ENCODE results near the gene NKD2. TPM values are rescaled to one million over a fixed set of nuclear protein-coding genes. Genes with fewer than 3 reads are reported as not detected.

Gene NKD2
- total and polyA plus RNA-seq, 2 experiments from 2014 or later, result 1.4 to 9.1 TPM

DNA sequence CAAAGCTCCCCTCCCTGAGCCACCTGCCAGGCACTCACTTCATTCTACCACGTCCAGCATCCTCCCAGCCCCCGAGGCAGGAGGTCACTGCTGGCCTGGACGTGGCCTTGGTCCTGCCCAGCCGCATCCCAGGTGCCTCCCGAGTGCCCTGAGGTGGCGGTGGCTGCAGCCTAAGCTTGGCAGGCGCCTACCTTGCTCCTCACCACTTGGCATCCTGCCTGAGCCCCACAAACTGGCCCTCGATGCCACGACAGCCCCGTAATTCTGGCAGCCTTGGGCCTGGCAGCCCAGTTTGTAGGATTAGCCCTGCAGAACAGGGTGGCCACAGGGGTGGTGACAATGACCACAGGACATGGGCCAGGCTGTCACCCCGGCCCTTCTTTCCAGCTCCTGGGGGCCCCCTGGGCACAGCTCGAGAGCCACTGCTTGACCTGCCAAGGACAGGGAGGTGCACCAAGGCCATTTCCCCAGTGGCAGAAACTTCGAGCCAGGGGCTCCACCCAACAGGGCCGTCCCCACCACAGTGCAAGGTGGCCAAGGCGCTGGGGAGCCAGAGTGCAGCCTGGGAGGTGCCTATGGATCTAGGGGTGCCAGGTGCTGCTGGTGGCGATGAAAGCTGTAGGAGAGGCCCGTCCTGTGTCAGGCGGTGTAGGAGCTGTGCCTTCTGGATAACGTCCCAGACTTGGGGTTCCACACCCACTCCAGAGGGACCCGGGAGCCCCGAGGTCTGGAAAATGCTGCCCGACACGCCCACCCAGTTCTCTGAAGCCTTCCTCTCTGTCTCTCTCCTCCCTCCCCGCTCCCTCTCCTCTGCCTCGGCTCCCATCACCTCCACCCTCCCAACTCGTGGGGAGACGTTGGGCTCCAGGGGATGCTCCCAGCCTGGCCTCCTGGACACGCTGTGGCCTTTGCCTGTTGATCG is 18.4 kb downstream of the NKD2 start:
- WGBS (ENCODE audit: low lambda C conversion rate, missing lambda C conversion rate), result 93% methylated on average over 28 of the region's 29 CpGs
- TF ChIP-seq, protein P1, sequence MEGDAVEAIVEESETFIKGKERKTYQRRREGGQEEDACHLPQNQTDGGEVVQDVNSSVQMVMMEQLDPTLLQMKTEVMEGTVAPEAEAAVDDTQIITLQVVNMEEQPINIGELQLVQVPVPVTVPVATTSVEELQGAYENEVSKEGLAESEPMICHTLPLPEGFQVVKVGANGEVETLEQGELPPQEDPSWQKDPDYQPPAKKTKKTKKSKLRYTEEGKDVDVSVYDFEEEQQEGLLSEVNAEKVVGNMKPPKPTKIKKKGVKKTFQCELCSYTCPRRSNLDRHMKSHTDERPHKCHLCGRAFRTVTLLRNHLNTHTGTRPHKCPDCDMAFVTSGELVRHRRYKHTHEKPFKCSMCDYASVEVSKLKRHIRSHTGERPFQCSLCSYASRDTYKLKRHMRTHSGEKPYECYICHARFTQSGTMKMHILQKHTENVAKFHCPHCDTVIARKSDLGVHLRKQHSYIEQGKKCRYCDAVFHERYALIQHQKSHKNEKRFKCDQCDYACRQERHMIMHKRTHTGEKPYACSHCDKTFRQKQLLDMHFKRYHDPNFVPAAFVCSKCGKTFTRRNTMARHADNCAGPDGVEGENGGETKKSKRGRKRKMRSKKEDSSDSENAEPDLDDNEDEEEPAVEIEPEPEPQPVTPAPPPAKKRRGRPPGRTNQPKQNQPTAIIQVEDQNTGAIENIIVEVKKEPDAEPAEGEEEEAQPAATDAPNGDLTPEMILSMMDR (IDR thresholded peaks at IDR 0.05; ENCODE audit: poor library complexity), result no peak
- TF ChIP-seq EZH2 (IDR thresholded peaks at IDR 0.05; ENCODE audit: borderline replicate concordance) (no peak), EZH2phosphoT487 (IDR thresholded peaks at IDR 0.05; ENCODE audit: low read depth, severe bottlenecking, unreplicated experiment) (no peak)

DNA sequence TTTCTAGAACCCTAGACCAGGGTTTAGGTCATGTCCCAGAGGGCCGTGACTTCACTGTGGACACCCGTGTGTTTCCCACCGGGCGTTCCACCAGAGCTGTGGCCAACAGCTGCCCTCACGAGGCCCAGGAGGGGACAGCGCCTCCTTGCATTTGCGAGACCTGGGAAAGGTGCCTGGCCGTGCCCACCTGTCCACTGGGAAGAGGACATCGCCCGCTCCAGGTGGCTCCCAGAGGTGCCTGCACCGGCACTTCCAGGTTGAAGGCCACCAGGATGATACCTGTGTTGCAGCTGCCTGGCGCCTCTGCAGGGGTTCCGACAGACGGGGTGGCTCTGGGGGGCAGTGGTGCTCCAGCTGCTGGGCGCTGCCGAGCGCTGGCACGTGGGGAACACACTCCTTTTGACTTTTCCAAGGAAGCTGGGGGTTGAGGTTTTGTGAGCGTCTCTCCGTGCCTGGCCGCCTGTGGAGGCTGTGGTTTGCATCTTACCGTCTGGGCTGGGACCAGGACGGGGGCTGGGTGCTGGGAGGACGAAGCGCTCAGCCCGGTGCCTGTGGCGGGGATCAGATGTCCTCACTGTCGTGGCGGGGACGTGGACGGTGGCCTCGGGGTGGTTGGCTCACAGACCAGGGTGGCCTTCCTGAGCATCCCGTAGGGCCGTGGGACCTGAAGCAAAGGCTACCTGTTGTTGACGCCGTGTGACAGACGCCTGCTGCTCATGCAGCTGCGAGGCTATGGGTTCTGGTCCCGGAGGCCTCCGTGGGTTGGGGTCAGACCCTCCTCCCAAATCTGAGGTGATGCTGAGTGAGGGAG is 19.2 kb downstream of the NKD2 start:
- Histone ChIP-seq H3K4me3 (no peak overlapping the region), H3K36me3 (replicated peaks; ENCODE audit: insufficient read depth, low read depth) (no peaks in the 10 kb centered on the region), H3K4me1 (ENCODE audit: insufficient read depth) (peaks cover 5% of the 10 kb centered on the region), H2AFZ (no peak overlapping the region), H3K27me3 (no peaks in the 10 kb centered on the region), H3K9me2 (replicated peaks; ENCODE audit: insufficient read depth) (no peaks in the 10 kb centered on the region), H4K20me1 (ENCODE audit: insufficient read depth, poor library complexity, severe bottlenecking) (no peaks in the 10 kb centered on the region), H3K27ac (no peak overlapping the region), H3K9me3 (ENCODE audit: low read depth) (no peaks in the 10 kb centered on the region), H3K4me2 (no peak overlapping the region), H3K79me2 (no peaks in the 10 kb centered on the region)
- 90% methylated on average over 40 of the region's 40 CpGs for WGBS (ENCODE audit: low lambda C conversion rate, missing lambda C conversion rate)
- DNase-seq (ENCODE audit: low spot score), result no peak
- TF ChIP-seq EZH2 (IDR thresholded peaks at IDR 0.05; ENCODE audit: borderline replicate concordance) (no peak), EZH2phosphoT487 (IDR thresholded peaks at IDR 0.05; ENCODE audit: low read depth, severe bottlenecking, unreplicated experiment) (no peak)
- TF ChIP-seq, protein P1 (IDR thresholded peaks at IDR 0.05; ENCODE audit: poor library complexity), result no peak

More for the DNA sequence above, 18.4 kb downstream of the NKD2 start:
- Histone ChIP-seq H3K36me3 (replicated peaks; ENCODE audit: insufficient read depth, low read depth) (no peaks in the 10 kb centered on the region), H3K27ac (no peak overlapping the region), H3K9me2 (replicated peaks; ENCODE audit: insufficient read depth) (no peaks in the 10 kb centered on the region), H3K4me3 (no peak overlapping the region), H2AFZ (no peak overlapping the region), H3K9me3 (ENCODE audit: low read depth) (no peaks in the 10 kb centered on the region), H4K20me1 (ENCODE audit: insufficient read depth, poor library complexity, severe bottlenecking) (no peaks in the 10 kb centered on the region), H3K79me2 (no peaks in the 10 kb centered on the region), H3K4me1 (ENCODE audit: insufficient read depth) (peaks cover 7% of the 10 kb centered on the region), H3K4me2 (no peak overlapping the region), H3K27me3 (no peaks in the 10 kb centered on the region)
- DNase-seq (ENCODE audit: low spot score), result no peak

- Histone ChIP-seq H3K27me3 (no peaks in the 10 kb centered on the region), H3K4me3 (no peak overlapping the region), H3K4me1 (ENCODE audit: insufficient read depth) (peaks cover 5% of the 10 kb centered on the region), H3K27ac (no peak overlapping the region), H3K9me3 (ENCODE audit: low read depth) (no peaks in the 10 kb centered on the region), H3K9me2 (replicated peaks; ENCODE audit: insufficient read depth) (no peaks in the 10 kb centered on the region), H3K36me3 (replicated peaks; ENCODE audit: insufficient read depth, low read depth) (no peaks in the 10 kb centered on the region), H3K79me2 (no peaks in the 10 kb centered on the region), H4K20me1 (ENCODE audit: insufficient read depth, poor library complexity, severe bottlenecking) (no peaks in the 10 kb centered on the region), H3K4me2 (no peak overlapping the region), H2AFZ (no peak overlapping the region)
- TF ChIP-seq, protein P1 (IDR thresholded peaks at IDR 0.05; ENCODE audit: poor library complexity), result no peak
- no peak for TF ChIP-seq EZH2 (IDR thresholded peaks at IDR 0.05; ENCODE audit: borderline replicate concordance)
- TF ChIP-seq EZH2phosphoT487 (IDR thresholded peaks at IDR 0.05; ENCODE audit: low read depth, severe bottlenecking, unreplicated experiment), result no peak
- 68% methylated on average over 20 of the region's 26 CpGs for WGBS (ENCODE audit: low lambda C conversion rate, missing lambda C conversion rate)
- no peak for DNase-seq (ENCODE audit: low spot score)
Measured at GRCh38 chr5:1028481-1029281, 20.1 kb downstream of the NKD2 start.
